Measurements from ENCODE around the gene FLRT2. TPM values are rescaled to one million over a fixed set of nuclear protein-coding genes. Genes with fewer than 3 reads are reported as not detected.

Gene FLRT2
- total RNA-seq, 1 experiment from 2014 or later = not detected

- Mint-ChIP-seq H3K4me1 (ENCODE audit: low read depth, unreplicated experiment) (no peaks in the 10 kb centered on the region), H3K27me3 (ENCODE audit: unreplicated experiment) (no peaks in the 10 kb centered on the region), H3K36me3 (ENCODE audit: insufficient read depth, unreplicated experiment) (no peaks in the 10 kb centered on the region), H3K9me3 (ENCODE audit: low read depth, unreplicated experiment) (peaks cover 17% of the 10 kb centered on the region), H3K27ac (ENCODE audit: unreplicated experiment) (no peak overlapping the region), H3K4me3 (ENCODE audit: low read depth, unreplicated experiment) (no peak overlapping the region)
- intact Hi-C loops (cut with micrococcal nuclease; ENCODE audit: unreplicated experiment) = no loop called here
- TF ChIP-seq CTCF (IDR thresholded peaks at IDR 0.05; ENCODE audit: unreplicated experiment) = no peak
- BruUV-seq (replicated peaks) = no TSS peak
- no peak for DNase-seq
- CTCF ChIA-PET = no interaction called here
These were observed 158.1 kb downstream of the FLRT2 start for GRCh38 chr14:85688006-85688405.

- BruUV-seq (replicated peaks) = no TSS peak
- no peak for DNase-seq
- no peaks in the 10 kb centered on the region for H3K36me3 Mint-ChIP-seq (ENCODE audit: insufficient read depth, unreplicated experiment)
These were observed 165.4 kb downstream of the FLRT2 start for GRCh38 chr14:85695300-85695699.

GRCh38 chr14:85701116-85701515 lies 171.2 kb downstream of the FLRT2 start:
- intact Hi-C loops (cut with micrococcal nuclease; ENCODE audit: unreplicated experiment) = no loop called here
- H3K36me3 Mint-ChIP-seq (ENCODE audit: insufficient read depth, unreplicated experiment) = no peaks in the 10 kb centered on the region
- H3K27ac Mint-ChIP-seq (ENCODE audit: unreplicated experiment) = no peak overlapping the region
- H3K4me1 Mint-ChIP-seq (ENCODE audit: low read depth, unreplicated experiment) = no peaks in the 10 kb centered on the region
- BruUV-seq (replicated peaks) = no TSS peak
- no peak overlapping the region for H3K4me3 Mint-ChIP-seq (ENCODE audit: low read depth, unreplicated experiment)
- DNase-seq = no peak
- TF ChIP-seq CTCF (IDR thresholded peaks at IDR 0.05; ENCODE audit: unreplicated experiment) = no peak
- CTCF ChIA-PET = no interaction called here
- no peaks in the 10 kb centered on the region for H3K27me3 Mint-ChIP-seq (ENCODE audit: unreplicated experiment)
- H3K9me3 Mint-ChIP-seq (ENCODE audit: low read depth, unreplicated experiment) = peaks cover 14% of the 10 kb centered on the region

More at GRCh38 chr14:85695300-85695699, 165.4 kb downstream of the FLRT2 start:
- Mint-ChIP-seq H3K4me3 (ENCODE audit: low read depth, unreplicated experiment) (no peak overlapping the region), H3K27me3 (ENCODE audit: unreplicated experiment) (no peaks in the 10 kb centered on the region), H3K27ac (ENCODE audit: unreplicated experiment) (no peak overlapping the region), H3K9me3 (ENCODE audit: low read depth, unreplicated experiment) (peaks cover 25% of the 10 kb centered on the region), H3K4me1 (ENCODE audit: low read depth, unreplicated experiment) (no peaks in the 10 kb centered on the region)
- intact Hi-C loops (cut with micrococcal nuclease; ENCODE audit: unreplicated experiment) = no loop called here
- no peak for TF ChIP-seq CTCF (IDR thresholded peaks at IDR 0.05; ENCODE audit: unreplicated experiment)
- CTCF ChIA-PET = no interaction called here

GRCh38 chr14:85701763-85702162 lies 171.8 kb downstream of the FLRT2 start:
- intact Hi-C loops (cut with micrococcal nuclease; ENCODE audit: unreplicated experiment) = no loop called here
- CTCF ChIA-PET = no interaction called here
- H3K4me3 Mint-ChIP-seq (ENCODE audit: low read depth, unreplicated experiment) = no peak overlapping the region
- H3K27me3 Mint-ChIP-seq (ENCODE audit: unreplicated experiment) = no peaks in the 10 kb centered on the region
- H3K27ac Mint-ChIP-seq (ENCODE audit: unreplicated experiment) = no peak overlapping the region
- BruUV-seq (replicated peaks) = no TSS peak
- TF ChIP-seq CTCF (IDR thresholded peaks at IDR 0.05; ENCODE audit: unreplicated experiment) = no peak
- H3K4me1 Mint-ChIP-seq (ENCODE audit: low read depth, unreplicated experiment) = no peaks in the 10 kb centered on the region
- peaks cover 14% of the 10 kb centered on the region for H3K9me3 Mint-ChIP-seq (ENCODE audit: low read depth, unreplicated experiment)
- H3K36me3 Mint-ChIP-seq (ENCODE audit: insufficient read depth, unreplicated experiment) = no peaks in the 10 kb centered on the region
- no peak for DNase-seq
